ENCODE measurements around the gene PAX7. TPM values are rescaled to one million over a fixed set of nuclear protein-coding genes. Genes with fewer than 3 reads are reported as not detected.

PAX7 gene
- total RNA-seq, 1 donor from 2014 or later = not detected

GRCh38 chr1:18614069-18614735, 16.4 kb upstream of the PAX7 start:
- intact Hi-C loops (cut with DNase I) = no loop called here
- no peak for DNase-seq (ENCODE audit: low spot score)

GRCh38 chr1:18618546-18619466, 11.8 kb upstream of the PAX7 start:
- DNase-seq (ENCODE audit: low spot score) = no peak
- intact Hi-C loops (cut with DNase I) = no loop called here

GRCh38 chr1:18619467-18619835, 11.2 kb upstream of the PAX7 start:
- intact Hi-C loops (cut with DNase I) = no loop called here

GRCh38 chr1:18628511-18628910, 2.1 kb upstream of the PAX7 start:
- no peak for DNase-seq (ENCODE audit: low spot score)
- intact Hi-C loops (cut with DNase I) = no loop called here

More at GRCh38 chr1:18619467-18619835, 11.2 kb upstream of the PAX7 start:
- DNase-seq (ENCODE audit: low spot score) = no peak

- intact Hi-C loops (cut with DNase I) = no loop called here
These were observed 761 bp upstream of the PAX7 start for GRCh38 chr1:18629659-18630510.

GRCh38 chr1:18631496-18632217, 1.0 kb downstream of the PAX7 start:
- intact Hi-C loops (cut with DNase I) = no loop called here
- DNase-seq (ENCODE audit: low spot score) = no peak

More at GRCh38 chr1:18629659-18630510, 761 bp upstream of the PAX7 start:
- no peak for DNase-seq (ENCODE audit: low spot score)

GRCh38 chr1:18632218-18632588, 1.6 kb downstream of the PAX7 start:
- DNase-seq (ENCODE audit: low spot score) = no peak
- intact Hi-C loops (cut with DNase I) = no loop called here

- DNase-seq (ENCODE audit: low spot score) = no peak
- intact Hi-C loops (cut with DNase I) = no loop called here
These were observed 2.3 kb downstream of the PAX7 start for GRCh38 chr1:18632783-18633421.

GRCh38 chr1:18633422-18634155, 2.9 kb downstream of the PAX7 start:
- DNase-seq (ENCODE audit: low spot score) = no peak
- intact Hi-C loops (cut with DNase I) = no loop called here

GRCh38 chr1:18634276-18634675, 3.6 kb downstream of the PAX7 start:
- no peak for DNase-seq (ENCODE audit: low spot score)
- intact Hi-C loops (cut with DNase I) = no loop called here

- DNase-seq (ENCODE audit: low spot score) = no peak
- intact Hi-C loops (cut with DNase I) = no loop called here
These were observed 4.5 kb downstream of the PAX7 start for GRCh38 chr1:18635070-18635577.

GRCh38 chr1:18635891-18636595, 5.4 kb downstream of the PAX7 start:
- intact Hi-C loops (cut with DNase I) = no loop called here
- DNase-seq (ENCODE audit: low spot score) = no peak

GRCh38 chr1:18636596-18637508, 6.2 kb downstream of the PAX7 start:
- no peak for DNase-seq (ENCODE audit: low spot score)
- intact Hi-C loops (cut with DNase I) = no loop called here

GRCh38 chr1:18637511-18637960, 6.9 kb downstream of the PAX7 start:
- no peak for DNase-seq (ENCODE audit: low spot score)
- intact Hi-C loops (cut with DNase I) = no loop called here

GRCh38 chr1:18637962-18638834, 7.6 kb downstream of the PAX7 start:
- DNase-seq (ENCODE audit: low spot score) = no peak
- intact Hi-C loops (cut with DNase I) = no loop called here

Measured in cardiac septum (tissue), 1 donor.